GM19438 (cell line): ENCODE results near the gene RLN1.
"Not testable (repeated sequence)": the region's sequence is repeated elsewhere in the genome, so short reads cannot be mapped to it uniquely, and the experiment has no call there.

ENCODE experiments used
- ATAC-seq: cut with Tn5 transposase; IDR thresholded peaks from one replicate; pipeline ENCODE4 v1.9.1; 2021; ENCODE audit warnings: low read depth; ENCODE audit not compliant: unreplicated experiment

RLN1 gene

DNA sequence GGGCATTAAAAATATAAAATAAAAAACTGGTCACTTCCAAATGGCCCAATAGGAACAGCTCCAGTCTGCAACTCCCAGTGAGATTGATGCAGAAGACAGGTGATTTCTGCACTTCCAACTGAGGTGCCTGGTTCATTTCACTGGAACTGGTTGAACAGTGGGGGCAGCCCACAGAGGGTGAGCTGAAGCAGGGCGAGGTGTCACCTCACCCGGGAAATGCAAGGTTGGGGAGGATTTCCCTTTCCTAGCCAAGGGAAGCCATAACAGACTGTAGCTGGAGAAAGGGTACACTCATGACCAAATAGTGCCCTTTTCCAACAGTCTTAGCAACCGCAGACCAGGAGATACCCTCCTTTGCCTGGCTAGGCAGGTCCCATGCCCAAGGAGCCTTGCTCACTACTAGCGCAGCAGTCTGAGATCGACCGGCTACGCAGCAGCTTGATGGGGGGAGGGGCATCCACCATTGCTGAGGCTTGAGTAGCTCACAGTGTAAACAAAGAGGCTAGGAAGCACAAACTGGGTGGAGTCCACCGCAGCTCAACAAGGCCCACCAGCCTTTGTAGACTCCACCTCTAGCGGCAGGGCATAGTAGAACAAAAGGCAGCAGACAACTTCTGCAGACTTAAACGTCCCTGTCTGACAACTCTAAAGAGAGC, 12.7 kb downstream of the RLN1 start:
- no peak for ATAC-seq

DNA sequence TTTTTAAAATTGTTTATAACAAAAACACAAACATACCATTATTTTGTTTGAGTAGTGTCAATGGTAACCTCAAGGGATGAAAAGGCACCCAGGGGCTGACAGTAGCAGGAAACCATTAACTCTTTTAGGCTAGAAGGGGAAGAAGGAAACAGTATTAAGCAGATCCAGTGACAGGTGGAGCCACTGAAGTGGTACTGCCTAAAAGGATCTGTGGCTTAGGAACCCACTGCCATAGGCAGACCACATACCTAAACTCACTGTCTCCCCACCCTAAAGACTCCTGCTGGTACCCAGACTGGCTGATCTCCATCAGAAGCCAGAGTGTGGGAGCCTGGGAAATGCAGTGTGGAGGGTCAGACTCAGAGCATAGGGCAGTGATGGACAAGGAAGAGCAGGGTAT, 13.5 kb downstream of the RLN1 start:
- ATAC-seq, result no peak

DNA sequence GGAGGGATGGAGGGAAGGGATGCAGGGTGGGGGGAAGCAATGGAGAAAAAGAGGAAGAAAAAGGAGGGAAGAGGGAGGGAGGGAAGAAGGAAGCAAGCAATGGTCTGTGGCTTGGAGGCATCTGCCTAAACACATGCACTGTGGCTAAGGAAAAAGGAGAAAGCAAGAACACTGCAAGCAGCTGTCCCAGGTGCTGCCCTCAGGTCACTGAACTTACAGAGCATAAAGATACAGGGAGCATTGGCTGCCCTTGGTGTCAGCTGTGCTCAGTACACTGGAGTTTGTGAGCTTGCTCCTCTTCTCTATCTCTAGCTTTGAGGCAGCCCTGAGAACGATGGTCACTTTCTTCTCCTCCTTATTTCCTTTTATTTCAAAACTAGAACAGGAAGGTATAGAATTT, 18.1 kb downstream of the RLN1 start:
- not testable (repeated sequence) for ATAC-seq

DNA sequence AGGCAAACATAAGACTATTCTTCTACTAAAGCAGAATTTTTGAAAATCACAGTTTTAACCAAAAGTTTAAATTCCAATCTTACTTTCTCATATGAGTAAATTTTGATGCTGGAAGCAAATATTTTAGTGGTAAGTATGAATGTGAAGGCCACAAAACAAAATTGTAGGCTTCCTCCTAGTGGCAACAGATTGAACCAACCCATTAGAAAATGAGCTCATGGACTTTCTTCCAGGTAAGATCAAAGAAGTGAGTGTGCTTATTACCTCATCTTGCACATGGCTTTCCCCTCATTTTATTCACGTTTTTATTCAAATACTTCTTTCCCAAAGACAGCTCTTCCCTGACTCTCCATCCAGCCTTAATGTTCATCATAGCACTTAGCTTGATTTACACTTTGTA, 18.6 kb downstream of the RLN1 start:
- no peak for ATAC-seq

DNA sequence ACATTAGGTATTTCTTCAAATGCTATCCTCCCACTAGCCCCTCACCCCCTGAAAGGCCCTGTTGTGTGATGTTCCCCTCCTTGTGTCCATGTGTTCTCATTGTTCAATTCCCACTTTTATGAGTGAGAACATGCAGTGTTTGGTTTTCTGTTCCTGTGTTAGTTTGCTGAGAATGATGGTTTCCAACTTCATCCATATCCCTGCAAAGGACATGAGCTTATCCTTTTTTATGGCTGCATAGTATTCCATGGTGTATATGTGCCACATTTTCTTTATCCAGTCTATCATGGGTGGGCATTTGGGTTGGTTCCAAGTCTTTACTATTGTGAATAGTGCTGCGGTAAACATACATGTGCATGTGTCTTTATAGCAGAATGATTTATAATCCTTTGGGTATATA, 23.3 kb downstream of the RLN1 start:
- ATAC-seq, result not testable (repeated sequence)

DNA sequence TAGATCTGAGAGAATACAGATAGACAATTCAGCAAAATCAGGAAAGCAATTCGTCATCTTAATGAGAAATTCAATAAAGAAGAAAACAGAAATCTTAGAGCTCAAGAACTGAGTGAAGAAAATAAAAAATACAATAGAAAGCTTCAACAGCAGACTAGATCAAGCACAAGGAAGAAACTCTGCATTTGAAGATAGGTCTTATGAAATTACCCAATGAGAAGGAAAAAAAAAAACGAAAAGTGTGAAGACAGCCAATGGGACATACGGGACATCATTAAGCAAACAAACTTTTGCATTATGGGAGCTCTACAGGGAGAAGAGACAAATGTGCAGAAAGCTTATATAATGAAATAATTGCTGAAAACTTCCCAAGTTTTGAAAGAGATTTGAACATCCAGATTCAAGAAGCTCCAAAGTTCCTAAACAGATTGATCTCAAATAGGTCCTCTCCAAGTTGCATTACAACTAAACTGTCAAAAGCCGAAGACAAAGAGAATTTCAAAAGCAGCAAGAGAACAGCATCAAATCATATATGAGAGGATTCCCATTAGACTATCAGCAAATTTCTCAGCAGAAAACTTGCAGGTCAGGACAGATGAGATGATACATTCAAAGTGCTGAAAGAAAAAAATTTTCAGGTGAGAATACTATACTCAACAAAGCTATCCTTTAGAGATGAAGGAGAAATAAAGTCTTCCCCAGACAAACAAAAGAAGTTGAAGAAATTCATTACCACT, 24.3 kb downstream of the RLN1 start:
- no peak for ATAC-seq

DNA sequence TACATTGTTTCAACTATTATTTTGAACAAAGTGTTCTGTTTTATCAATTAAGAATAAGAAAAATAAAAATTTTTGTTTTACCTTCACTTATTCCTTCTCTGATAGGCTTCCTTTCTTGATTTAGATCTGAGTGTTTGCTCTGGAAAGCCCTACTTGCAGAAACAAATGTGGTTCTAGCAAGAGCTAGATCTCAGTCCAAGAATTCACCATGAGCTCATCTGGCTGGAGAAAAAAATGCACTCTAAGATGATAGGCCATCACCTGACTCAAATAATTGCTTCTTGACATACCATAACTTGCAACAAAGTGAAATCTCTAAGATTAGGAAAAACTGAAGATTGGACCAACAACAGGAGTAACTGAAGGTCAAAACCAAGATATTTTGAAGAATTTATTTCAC, 28.8 kb downstream of the RLN1 start:
- ATAC-seq, result no peak

DNA sequence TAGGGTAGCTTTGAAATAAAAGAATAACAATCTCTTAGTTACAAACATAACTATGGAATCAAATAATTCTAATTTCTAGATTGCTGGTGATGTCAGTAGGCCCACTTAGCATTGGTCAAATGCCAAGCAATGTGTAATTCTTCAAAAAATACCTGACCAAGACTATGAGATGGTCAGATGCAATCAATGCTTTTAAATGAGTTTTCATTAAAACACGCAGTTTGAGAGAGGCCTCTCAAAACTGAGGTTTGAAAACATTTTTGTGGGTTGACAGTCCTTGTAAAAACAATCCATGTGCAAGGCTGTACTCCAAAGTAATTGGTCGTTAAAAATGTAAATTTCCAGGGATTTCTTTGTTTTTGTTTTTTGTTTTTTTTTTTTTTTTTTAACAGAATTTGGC, 33.9 kb downstream of the RLN1 start:
- no peak for ATAC-seq

DNA sequence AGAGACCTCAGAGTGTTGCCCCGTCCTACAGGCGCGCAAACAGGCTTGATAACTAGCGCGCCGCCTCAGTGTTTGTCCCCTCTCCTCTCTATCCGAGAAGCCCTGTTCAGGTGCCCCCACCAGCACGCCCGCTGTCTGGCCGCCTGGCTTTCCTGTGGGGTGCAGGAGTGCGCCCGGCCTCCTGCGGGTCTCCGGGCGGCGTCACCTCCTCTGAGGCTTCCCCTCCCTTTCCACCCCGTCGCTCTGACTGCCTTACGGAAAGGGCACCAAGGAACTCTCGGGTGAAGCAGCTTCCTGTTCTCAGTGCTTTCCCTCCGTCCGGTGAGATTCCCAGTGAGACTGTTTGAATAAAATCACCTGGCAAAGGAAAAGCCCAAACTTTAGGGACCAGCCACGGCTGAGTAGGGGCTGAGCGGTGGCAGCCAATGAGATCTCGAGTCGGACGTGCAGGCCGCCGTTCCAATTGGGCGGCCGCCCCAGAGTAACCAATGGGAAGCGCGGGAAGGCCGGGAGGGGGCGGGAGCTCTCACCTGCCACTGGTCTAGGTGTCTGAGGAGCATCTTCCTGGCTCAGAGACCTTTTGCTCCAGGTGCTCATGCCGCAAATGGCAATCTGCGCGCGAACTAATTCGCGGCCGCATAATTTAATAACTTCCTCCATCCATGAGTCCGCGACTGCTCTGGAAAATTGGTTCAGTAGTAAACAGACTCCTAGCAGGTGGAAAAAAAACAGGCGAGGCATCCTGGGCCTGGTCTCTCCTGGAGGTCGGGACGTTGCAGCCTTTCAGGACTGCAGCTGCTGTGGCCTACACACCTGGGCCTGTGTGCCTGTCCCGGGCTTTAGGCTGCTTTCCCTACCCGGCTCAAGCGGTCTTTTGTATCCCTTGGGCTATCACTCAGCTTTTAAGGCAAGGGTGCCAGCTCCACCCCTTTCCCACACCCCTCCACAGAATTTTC, 35.6 kb downstream of the RLN1 start, which contains the start of gene RLN2:
Gene RLN2 (minus strand): TSS at position 877 of the 956 bp plus-strand sequence. CDS start 136 bp downstream, at position 741.
- ATAC-seq, result peak; percentile 99

DNA sequence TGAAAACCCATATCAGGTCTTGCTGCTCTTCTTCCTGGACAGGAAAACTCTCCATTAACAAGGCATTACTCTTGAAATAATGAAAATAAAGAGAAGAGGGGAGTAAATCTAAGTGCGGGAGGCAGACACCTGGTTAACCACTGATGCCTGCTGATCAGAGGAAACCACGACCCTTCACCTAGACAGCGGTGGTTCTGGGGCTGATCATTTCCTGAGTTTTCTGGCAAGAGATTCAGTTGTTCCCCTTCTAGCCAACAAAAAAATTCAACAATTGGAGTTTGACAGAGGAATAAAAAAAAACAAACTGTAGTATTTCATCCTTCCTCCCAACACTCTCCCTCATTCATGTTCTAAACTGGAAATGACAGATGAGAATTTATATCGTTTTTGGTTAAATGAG, 38.1 kb downstream of the RLN1 start:
- ATAC-seq, result no peak

DNA sequence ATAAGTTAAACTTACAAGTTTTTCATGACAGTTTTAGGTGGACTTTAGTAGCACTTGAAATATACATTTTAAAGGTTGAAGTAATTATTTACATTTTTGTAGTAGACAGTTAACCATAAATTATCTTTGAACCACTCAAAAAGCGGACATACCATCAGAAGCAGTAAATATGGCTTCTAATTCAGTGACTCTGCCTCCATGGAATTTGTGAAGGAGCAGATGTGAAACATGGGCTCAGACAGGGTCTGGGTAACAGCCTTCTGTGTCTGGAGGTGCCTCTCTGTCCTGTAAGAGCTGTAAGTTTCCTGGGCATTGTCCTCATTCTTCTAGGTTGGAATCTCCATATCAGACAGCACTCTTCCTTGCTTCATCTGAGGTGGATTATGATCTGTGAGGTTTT, 47.5 kb downstream of the RLN1 start:
- ATAC-seq, result no peak

DNA sequence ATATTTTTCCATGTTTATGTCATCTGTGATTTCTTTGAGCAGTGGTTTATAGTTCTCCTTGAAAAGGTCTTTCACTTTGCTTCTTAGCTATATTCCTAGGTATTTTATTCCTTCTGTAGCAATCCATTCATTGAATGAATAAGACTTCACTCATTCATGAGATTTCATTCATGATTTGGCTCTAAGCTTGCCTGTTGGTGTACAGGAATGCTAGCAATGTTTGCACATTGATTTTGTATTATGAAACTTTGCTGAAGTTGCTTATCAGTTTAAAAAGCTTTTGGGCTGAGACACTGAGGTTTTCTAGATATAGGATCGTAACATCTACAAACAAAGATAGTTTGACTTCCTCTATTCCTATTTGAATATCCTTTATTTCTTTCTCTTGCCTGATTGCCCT, 51.1 kb downstream of the RLN1 start:
- ATAC-seq, result no peak

DNA sequence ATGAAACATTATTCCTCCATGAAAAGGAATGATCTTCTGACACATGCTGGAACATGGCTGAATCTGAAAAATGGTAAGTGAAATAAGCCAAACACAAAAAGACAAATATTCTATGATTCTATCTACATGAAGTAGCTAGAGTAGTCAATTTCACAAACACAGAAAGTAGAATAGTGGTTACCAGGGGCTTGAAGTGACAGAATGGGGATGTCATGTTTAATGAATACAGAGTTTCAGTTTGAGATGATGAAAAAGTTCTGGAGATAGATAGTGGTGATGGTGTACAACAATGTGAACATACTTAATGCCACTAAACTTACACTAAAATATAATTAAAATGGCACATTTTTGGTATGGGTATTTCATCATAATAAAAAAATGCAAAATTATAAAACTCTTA, 53.4 kb downstream of the RLN1 start:
- no peak for ATAC-seq
